Measurements from ENCODE around the gene GNL2. TPM values are rescaled to one million over a fixed set of nuclear protein-coding genes. Genes with fewer than 3 reads are reported as not detected.
"Not testable (repeated sequence)": the region's sequence is repeated elsewhere in the genome, so short reads cannot be mapped to it uniquely, and the experiment has no call there.

Gene GNL2
- total RNA-seq, 1 donor from 2014 or later = 76.6 TPM

- Mint-ChIP-seq H3K27me3 (ENCODE audit: low read depth) (no peaks in the 10 kb centered on the region), H3K9me3 (no peaks in the 10 kb centered on the region), H3K4me3 (peak overlapping the region; percentile 33), H3K27ac (ENCODE audit: unreplicated experiment) (no peak overlapping the region), H3K36me3 (ENCODE audit: low read depth) (peaks cover 17% of the 10 kb centered on the region), H3K4me1 (peaks cover 18% of the 10 kb centered on the region)
- peak; percentile 55 for TF ChIP-seq CTCF (conservative IDR thresholded peaks at IDR 0.05)
- no peak for DNase-seq (ENCODE audit: low read depth, low spot score)
These were observed 34.3 kb downstream of the GNL2 start for GRCh38 chr1:37561133-37562132.

GRCh38 chr1:37560401-37561132 is 35.2 kb downstream of the GNL2 start:
- Mint-ChIP-seq H3K9me3 (no peaks in the 10 kb centered on the region), H3K27ac (ENCODE audit: unreplicated experiment) (no peak overlapping the region), H3K4me3 (peak overlapping the region; percentile 33), H3K4me1 (peaks cover 21% of the 10 kb centered on the region), H3K27me3 (ENCODE audit: low read depth) (no peaks in the 10 kb centered on the region), H3K36me3 (ENCODE audit: low read depth) (peaks cover 16% of the 10 kb centered on the region)
- DNase-seq (ENCODE audit: low read depth, low spot score) = no peak
- TF ChIP-seq CTCF (conservative IDR thresholded peaks at IDR 0.05) = no peak

- H3K27ac Mint-ChIP-seq (ENCODE audit: unreplicated experiment); DNase-seq (ENCODE audit: low read depth, low spot score); H3K27me3 Mint-ChIP-seq (ENCODE audit: low read depth); H3K9me3 Mint-ChIP-seq: not testable (repeated sequence)
- Mint-ChIP-seq H3K4me1 (peaks cover 21% of the 10 kb centered on the region), H3K36me3 (ENCODE audit: low read depth) (peaks cover 14% of the 10 kb centered on the region), H3K4me3 (peak overlapping the region; percentile 28)
These were observed 35.8 kb downstream of the GNL2 start for GRCh38 chr1:37559957-37560379.

GRCh38 chr1:37559080-37559479 is 36.7 kb downstream of the GNL2 start:
- Mint-ChIP-seq H3K4me1 (peaks cover 24% of the 10 kb centered on the region), H3K27me3 (ENCODE audit: low read depth) (no peaks in the 10 kb centered on the region), H3K4me3 (peak overlapping the region; percentile 97), H3K27ac (ENCODE audit: unreplicated experiment) (no peak overlapping the region), H3K36me3 (ENCODE audit: low read depth) (peaks cover 14% of the 10 kb centered on the region), H3K9me3 (no peaks in the 10 kb centered on the region)
- no peak for TF ChIP-seq CTCF (conservative IDR thresholded peaks at IDR 0.05)
- DNase-seq (ENCODE audit: low read depth, low spot score) = no peak

GRCh38 chr1:37558411-37558810 is 37.3 kb downstream of the GNL2 start:
- no peak for DNase-seq (ENCODE audit: low read depth, low spot score)
- peaks cover 29% of the 10 kb centered on the region for H3K4me1 Mint-ChIP-seq
- H3K27me3 Mint-ChIP-seq (ENCODE audit: low read depth) = no peaks in the 10 kb centered on the region
- no peaks in the 10 kb centered on the region for H3K9me3 Mint-ChIP-seq
- H3K36me3 Mint-ChIP-seq (ENCODE audit: low read depth) = peaks cover 14% of the 10 kb centered on the region
- no peak overlapping the region for H3K27ac Mint-ChIP-seq (ENCODE audit: unreplicated experiment)
- peak overlapping the region; percentile 97 for H3K4me3 Mint-ChIP-seq
- no peak for TF ChIP-seq CTCF (conservative IDR thresholded peaks at IDR 0.05)
